HG03378 (cell line): ENCODE data around the gene STARD3.
"Not testable (repeated sequence)": the region's sequence is repeated elsewhere in the genome, so short reads cannot be mapped to it uniquely, and the experiment has no call there.

Experiments
- ATAC-seq: cut with Tn5 transposase; IDR thresholded peaks from one replicate; pipeline ENCODE4 v1.9.1; 2021; ENCODE audit warnings: mild to moderate bottlenecking, moderate library complexity; ENCODE audit not compliant: unreplicated experiment

STARD3 gene

GRCh38 chr17:39687101-39687545, 50.2 kb downstream of the STARD3 start:
- ATAC-seq = no peak

- peak; percentile 83 for ATAC-seq
Measured at GRCh38 chr17:39687546-39688474, 50.9 kb downstream of the STARD3 start, which contains the start of gene PGAP3. Gene PGAP3 (minus strand): TSS chr17:39688057. CDS start chr17:39688014, 43 bp downstream.

- no peak for ATAC-seq
Measured at GRCh38 chr17:39688475-39688835, 51.5 kb downstream of the STARD3 start.

- no peak for ATAC-seq
Measured at GRCh38 chr17:39688945-39689344, 52.0 kb downstream of the STARD3 start.

GRCh38 chr17:39694593-39694992, 57.6 kb downstream of the STARD3 start:
- ATAC-seq = no peak

- ATAC-seq = no peak
Measured at GRCh38 chr17:39695089-39695474, 58.1 kb downstream of the STARD3 start.

- no peak for ATAC-seq
Measured at GRCh38 chr17:39696731-39697130, 59.8 kb downstream of the STARD3 start.

- no peak for ATAC-seq
Measured at GRCh38 chr17:39697961-39698360, 61.0 kb downstream of the STARD3 start.

GRCh38 chr17:39699157-39699817, 62.3 kb downstream of the STARD3 start:
- not testable (repeated sequence) for ATAC-seq

GRCh38 chr17:39699818-39700147, 62.8 kb downstream of the STARD3 start, which contains the start of gene ERBB2:
Gene ERBB2 (plus strand): TSS chr17:39700064. CDS start chr17:39700239, 175 bp downstream.
- no peak for ATAC-seq

- no peak for ATAC-seq
Measured at GRCh38 chr17:39700148-39700987, 63.4 kb downstream of the STARD3 start.

GRCh38 chr17:39701012-39701783, 64.3 kb downstream of the STARD3 start:
- no peak for ATAC-seq

- ATAC-seq = no peak
Measured at GRCh38 chr17:39701784-39702422, 65.0 kb downstream of the STARD3 start.

- ATAC-seq = no peak
Measured at GRCh38 chr17:39702901-39703893, 66.3 kb downstream of the STARD3 start.

- no peak for ATAC-seq
Measured at GRCh38 chr17:39703913-39704312, 67.0 kb downstream of the STARD3 start.

GRCh38 chr17:39704821-39705551, 68.0 kb downstream of the STARD3 start:
- no peak for ATAC-seq

- ATAC-seq = no peak
Measured at GRCh38 chr17:39705786-39706348, 68.9 kb downstream of the STARD3 start.

- ATAC-seq = no peak
Measured at GRCh38 chr17:39706383-39706782, 69.4 kb downstream of the STARD3 start.
